NCI-H1048 (cell line): Measurements from ENCODE around the gene GSKIP.
"Not testable (repeated sequence)": the region's sequence is repeated elsewhere in the genome, so short reads cannot be mapped to it uniquely, and the experiment has no call there.

ENCODE experiments used
- DNase-seq: peaks from one replicate; lab custom pipeline; 2025; lab: John Stamatoyannopoulos, UW

GSKIP gene, protein sequence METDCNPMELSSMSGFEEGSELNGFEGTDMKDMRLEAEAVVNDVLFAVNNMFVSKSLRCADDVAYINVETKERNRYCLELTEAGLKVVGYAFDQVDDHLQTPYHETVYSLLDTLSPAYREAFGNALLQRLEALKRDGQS

DNA sequence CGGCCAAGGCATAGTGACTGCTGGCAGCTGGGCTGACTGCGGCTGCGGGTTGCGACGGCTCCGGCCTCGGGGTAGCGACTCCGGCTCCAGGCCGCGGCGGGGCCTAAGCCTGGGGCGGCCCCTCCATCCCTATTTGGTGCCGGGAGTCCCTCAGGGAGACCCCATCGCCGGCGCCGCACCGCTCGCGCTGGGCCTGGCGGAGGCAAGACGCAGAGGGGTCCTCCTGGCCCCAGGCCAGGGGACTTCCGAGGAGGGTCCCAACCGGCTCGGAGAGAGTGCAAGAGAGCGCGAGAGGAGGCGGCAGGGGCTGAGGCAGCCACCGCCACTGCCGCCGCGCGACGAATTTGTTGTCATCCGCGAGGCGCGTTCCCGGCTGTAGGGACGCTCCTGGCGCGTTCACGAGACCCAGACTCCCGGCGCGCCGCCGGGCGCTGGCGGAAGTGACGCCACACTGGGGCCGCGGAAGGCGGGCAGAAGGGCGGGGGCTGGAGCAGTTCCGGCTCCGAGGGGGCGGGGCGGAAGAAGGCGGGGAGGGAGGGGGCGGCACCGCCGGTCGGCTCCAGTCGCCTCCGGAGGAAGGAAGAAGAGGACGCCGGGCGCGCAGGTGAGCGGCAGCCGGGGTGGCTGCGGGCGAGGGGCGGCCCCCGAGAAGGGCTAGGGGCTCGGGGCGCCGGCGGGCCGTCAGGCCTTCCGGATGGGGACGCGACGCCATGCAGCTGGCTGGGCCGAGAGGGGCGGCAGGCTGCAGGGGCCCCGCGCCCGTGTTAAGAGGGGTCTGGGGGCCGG is at the start of gene GSKIP, which contains the start of gene ATG2B:
Gene GSKIP, plus strand, starts transcription at position 562 of the 786 bp plus-strand sequence. CDS start 18,722 bp downstream, outside the sequence.
Gene ATG2B, minus strand, starts transcription at position 377 of the 786 bp plus-strand sequence. Its CDS starts 365 bp downstream, at position 12.
- peak; percentile 89 for DNase-seq

DNA sequence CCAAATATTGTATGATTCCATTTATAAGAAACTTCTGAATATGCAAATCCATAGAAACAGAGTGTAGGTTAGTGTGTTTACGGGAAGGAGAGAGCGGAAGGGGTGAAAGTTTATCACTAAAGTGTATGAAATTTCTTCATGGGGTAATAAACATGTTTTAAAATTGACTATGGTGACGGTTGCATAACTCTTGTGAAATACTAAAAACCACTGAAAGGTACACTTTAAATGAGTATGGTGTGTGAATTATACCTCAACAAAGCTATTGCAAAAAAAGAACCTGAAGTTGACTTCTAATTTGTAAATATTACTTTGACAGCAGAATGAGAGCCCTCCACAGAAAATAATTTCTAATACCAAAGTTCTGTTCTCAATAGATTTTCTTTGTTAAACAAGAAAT is 47.2 kb upstream of the GSKIP start:
- no peak for DNase-seq

DNA sequence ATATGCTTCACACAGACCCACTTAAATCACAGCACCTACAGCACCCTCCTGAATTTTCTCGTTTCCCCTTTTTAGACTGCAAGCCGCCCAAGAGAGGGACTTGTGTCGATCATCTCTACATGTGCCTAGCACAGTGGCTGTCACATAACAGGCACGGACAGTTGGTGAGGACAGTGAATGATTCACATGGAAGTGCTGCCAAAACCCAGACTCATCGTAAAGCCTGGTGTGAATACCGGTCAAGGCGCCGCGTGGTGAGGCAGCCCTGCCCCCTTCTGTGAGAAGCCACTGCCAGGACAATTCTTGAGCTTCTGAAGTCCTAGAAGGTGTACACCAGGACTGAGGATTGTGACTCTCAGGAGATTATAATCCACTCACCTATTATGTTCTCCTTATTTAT is 44.5 kb upstream of the GSKIP start:
- DNase-seq, result no peak

DNA sequence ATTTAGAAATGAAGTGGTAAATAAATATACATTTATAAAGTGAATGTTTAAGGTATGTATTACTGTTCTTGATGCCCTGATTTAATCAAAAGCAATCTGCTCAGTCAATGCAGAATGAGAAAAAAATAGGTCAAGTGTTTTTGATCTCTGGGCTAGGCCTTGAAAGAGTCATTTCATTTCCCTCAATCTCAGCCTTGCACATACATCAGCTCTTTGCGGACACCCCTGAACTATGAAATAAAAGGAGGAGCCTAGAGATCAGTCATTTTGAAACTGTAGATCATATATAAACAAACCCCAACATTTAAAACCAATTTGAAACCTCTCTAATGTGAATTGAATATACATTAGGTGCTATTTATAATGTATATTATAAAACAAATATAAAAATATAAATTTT is 42.7 kb upstream of the GSKIP start:
- no peak for DNase-seq

DNA sequence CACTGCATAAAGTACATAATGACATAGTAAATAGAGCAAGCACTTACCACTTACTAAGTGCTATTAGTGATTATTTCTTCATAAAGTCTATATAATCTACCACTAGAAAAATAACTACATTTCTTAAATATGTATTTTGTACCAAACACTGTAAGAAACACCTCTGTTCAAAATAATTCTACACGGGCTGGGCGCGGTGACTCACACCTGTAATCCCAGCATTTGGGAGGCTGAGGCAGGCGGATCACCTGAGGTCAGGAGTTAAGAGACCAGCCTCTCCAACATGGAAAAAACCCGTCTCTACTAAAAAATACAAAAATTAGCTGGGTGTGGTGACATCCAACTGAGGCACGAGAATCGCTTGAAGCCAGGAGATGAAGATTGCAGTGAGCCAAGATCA is 39.1 kb upstream of the GSKIP start:
- no peak for DNase-seq

DNA sequence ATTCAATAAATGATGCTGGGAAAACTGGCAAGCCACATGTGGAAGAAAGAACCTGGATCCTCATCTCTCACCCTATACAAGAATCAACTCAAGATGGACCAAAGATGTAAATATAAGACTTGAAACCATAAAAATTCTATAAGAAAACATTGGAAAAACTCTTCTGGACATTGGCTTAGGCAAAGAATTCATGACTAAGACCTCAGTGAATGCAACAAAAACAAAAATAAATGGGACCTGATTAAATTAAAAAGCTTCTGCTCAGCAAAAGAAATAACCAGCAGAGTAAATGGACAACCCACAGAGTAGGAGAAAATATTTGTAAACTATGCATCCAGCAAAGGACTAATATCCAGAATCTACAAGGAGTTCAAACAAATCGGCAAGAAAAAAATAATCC is 24.8 kb upstream of the GSKIP start:
- no peak for DNase-seq

DNA sequence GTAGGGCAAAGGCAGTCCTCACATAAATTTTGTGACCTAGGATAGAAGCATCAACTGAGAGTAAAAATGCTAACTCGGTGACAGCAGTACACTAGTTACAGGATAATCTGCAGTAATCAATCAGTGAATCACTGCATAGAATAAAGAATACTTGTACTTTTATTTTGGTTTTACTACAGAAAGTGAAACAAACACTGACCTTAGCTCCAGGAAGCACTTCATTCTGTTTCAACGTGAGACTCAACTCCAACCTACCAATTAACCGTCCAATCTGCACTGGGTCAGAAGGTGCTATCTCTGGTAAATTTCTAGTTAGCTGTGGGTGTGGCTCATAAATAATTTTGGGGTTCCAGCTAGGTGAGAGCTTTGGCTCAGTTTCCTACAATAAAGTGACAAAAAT is 22.0 kb upstream of the GSKIP start:
- DNase-seq, result no peak

DNA sequence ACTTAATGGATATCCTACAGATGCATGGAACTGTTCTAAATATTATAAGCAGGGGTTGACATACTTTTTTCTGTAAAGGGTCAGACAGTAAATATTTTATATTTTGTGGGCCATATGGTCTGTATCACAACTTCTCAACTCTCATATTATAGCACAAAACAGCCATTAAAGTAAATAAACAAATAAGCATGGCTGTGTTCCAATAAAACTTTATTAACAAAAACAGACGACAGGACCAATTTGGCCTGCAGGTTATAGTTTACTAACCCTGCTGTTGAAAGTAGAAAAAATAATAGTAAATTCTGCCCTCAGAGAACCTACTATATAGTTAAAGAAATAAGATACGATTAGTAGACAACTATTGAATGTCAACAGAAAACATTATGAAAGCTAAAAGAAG is 17.7 kb upstream of the GSKIP start:
- no peak for DNase-seq

DNA sequence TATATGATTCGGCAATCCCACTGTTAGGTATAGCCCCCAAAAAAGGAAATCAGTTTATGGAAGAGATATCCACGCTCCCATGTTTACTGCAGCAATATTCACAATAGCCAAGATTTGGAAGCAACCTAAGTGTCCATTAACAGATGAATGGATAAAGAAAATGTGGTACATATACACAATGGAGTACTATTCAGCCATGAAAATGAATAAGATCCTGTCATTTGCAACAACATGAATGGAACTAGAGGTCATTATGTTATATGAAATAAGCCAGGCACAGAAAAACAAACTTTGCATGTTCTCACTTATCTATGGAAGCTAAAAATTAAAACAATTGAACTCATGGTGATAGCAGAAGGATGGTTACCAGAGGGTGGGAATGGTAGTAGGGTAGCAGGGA is 15.4 kb upstream of the GSKIP start:
- DNase-seq, result not testable (repeated sequence)

DNA sequence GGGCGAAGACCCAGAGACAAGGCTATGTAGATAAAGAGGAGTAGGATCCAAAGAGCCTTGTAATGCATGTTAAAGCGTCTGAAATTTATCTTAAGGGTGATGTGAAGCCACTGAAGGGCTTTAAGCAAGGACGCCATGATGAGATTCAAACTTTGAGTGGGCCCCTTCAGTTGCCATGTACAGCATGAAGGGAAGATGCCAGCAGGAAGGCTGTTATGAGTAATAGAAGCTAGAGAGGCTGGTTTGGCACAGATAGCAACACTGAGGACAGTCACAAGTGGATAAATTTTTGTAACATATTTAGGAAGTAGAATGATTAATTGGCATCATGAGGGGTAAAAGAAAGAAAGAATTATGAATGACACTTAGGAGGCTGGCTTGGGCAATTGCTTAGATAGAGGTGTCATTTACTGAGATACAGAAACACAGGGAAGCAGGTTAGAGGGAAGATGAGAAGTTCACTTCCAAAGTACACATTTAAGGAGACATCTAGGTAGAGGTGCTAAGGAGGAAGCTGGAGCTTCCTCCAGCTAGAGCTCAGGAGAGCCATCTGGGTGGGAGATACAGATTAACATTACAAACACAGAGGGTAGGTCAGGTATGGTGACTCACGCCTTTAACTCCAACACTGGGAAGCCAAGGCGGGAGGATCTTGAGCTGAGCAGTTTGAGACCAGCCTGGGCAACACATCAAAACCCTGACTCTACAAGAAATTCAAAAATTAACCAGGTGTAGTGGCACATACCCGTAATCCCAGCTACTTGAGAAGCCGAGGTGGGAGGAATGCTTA is 13.8 kb upstream of the GSKIP start:
- no peak for DNase-seq

DNA sequence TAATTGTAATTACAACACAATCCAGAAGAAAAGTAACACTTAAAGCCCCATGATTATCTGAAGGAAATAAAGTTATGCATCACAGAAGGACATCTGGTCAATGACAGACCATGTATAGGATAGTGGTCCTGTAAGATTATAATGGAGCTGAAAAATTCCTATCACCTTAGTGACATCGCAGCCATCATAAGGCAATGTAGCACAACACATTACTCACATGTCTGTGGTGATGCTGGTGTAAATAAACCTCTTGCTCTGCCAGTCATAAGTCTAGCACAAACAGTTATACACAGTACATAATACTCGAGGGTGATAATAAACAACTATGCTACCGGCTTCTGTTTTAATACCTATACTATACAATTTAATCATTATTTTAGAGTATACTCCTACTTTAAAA is 11.3 kb upstream of the GSKIP start:
- no peak for DNase-seq

DNA sequence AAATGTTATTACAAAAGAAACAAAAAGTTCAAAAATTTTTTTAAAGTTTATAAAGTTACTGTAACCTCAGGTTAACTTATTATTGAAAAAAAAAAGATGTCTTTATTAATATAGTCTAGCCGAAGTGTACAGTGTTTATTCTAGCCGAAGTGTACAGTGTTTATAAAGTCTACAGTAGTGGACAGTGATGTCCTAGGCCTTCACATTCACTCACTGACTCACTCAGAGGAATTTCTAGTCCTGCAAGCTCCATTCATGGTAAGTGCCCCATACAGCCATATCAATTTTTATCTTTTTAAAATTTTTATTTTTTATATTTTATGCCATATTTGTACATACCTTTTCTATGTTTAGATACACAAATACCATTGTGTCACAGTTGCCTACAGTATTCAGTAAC is 10.6 kb upstream of the GSKIP start:
- DNase-seq, result no peak

DNA sequence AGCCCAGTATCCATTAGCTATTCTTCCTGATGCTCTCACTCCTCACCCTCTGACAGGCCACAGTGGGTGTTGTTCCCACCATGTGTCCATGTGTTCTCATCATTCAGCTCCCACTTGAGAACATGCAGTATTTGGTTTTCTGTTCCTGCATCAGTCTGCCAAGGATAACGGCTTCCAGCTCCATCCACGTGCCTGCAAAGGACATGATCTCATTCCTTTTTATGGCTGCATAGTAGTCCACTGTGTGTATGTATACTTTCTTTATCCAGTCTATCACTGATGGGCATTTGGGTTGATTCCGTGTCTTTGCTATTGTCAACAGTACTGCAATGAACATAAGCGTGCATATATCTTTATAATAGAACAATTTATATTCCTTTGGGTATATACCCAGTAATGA is 9.1 kb upstream of the GSKIP start:
- no peak for DNase-seq

DNA sequence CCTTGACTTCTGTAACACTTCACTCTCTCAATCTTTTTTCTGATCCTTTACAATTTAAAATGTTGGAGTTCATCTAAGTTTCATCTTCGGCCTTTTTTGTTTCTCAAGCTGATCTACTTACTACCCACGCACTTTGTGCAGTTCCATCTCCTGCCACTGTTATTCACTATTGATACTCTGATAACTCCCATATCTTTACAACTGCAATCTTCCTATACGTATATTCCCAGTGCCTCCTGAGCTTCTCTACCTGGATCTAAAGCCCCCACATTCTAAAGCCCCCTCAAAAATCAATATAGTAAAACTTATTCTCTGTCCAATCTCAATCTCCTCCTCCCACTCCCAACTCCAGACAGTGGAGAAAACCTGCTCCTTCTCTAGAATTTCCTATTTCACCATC is 6.1 kb upstream of the GSKIP start:
- no peak for DNase-seq

DNA sequence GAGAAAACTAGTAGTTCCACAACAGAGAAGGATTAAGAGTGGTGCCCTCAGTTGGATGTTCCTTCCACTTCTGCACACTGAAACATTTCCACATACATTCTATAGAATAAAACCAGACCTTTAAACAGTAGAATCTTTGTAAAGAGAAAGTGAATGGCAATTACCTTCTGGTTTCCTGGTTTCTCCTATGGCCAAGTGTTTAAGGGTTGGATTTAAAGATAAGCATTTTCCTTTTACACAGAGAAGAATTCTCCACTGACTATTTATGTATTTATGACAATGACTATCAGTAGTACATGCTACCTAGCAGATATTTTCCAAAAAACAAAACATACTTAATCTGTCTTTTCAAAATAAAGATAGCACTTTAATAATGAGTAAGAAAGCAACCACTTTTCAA is 3.4 kb upstream of the GSKIP start:
- DNase-seq, result no peak

DNA sequence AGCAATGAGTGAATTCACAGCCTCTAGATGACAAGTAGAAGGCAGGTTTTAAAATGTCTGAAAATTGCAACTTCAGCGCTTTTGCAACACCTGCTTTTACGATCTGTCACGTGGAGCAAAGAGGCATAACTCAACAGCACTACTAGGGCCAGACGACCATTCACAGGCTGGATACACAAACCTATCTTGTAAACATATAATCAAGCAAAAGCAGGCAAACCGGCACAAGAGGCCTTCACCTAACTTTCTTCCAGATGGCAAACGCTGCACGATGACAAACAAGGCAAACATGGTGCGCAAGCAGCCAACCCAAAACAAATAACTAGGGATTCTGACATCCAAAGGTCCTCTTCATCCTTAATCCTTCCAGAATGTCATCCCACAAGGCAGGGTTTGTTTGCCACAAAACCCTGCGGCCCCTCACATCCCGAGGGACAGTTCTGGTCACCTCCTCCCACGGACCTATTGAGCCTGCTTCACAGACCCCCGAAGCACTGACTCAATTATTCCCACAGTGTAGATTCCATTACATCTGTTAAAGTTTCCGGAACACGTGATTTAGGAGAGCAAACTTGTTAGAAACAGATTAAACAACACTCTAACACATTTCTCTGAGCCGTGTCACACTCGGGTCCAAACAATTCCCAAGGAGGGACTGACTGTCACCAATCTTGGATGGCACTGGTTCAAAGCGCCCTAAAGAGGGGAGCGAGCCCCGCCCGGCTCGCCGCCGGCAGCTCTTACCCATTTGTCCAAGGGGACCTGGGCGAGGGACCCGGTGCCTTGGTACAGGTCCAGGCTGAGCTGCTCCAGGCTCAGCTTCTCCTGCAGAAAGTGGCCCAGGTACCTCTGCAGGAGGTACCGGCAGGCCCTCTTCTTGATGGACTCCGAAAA is 1.0 kb upstream of the GSKIP start:
- DNase-seq, result no peak

DNA sequence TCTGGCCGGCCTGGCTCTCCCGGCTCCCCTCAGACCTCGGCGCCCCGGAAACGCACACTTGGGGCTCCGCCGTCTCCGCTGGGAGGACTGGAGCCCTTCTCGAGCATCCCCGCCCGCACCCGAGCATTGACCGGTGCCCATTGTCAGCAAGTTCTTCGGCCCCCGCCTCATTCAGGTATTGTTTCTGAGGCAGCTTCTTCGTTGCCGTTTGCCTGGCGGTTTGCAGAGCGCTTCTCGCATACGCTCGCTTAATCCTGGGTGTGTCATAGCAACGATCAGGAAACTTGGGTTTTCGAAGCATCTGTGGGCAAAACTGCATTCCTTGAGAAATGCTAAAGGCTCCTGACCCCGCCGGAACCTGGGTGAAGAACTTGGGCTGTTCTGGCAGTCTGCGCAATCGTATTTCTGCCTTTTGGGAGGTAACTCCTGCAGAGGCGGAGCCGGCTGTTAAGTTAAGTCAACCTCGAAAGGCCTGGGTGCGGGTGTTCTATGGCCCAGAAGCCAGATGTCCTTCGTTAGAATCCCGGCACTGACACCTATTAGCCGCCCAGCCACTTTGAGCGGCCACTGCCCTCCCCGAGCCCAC is 518 bp downstream of the GSKIP start:
- DNase-seq, result no peak

DNA sequence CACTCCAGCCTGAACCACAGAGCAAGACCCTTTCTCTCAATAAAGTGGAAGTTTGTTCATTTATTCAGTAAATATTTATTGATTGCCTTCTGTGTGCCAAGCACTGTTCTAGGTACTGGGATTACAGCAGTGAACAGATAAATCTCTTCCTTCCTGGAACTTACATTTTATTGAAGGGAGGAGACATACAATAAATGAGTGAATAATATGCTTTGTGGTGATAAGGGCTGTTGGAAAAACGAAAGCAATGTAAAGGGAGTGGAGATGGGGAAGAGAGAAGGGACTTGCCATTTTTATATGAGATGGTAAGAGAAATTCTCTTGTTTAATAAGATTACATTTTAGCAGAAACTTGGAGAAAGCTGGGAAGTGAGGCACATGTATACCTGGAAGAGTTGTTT is 1.6 kb downstream of the GSKIP start:
- DNase-seq, result no peak

DNA sequence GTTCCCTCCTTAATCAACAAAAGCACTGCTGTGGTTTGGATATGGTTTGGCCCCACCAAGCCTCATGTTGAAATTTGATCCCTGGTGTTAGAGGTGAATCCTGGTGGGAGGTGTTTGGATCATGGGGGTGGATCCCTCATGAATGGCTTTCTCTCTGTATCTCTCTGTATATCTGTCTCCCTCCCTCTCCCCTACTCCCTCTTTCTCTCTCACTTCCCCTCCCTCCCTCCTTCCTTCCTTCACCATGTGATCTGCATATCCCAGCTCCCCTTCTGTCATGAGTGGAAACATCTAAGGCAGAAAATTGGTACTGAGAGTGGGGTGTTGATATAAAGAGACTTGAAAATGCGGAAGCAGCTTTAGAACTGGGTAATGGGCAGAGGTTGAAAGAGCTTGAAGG is 5.2 kb downstream of the GSKIP start:
- DNase-seq, result no peak

DNA sequence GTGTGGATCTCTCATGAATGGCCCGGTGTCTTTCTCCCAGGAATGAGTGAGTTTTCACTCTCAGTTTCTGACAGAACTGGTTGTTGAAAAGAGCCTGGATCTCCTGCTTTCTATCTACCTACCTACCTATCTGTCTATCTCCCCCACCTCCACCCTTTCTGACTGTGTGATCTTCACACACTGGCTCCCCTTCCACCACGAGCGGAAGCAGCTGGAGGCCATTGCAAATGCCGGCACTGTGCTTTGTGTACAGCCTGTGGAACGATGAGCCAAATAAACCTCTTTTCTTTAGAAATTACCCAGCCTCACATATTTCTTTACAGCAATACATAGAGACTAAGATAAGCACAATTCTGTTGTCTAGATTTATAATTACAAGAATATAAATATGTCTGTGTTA is 7.2 kb downstream of the GSKIP start:
- no peak for DNase-seq

DNA sequence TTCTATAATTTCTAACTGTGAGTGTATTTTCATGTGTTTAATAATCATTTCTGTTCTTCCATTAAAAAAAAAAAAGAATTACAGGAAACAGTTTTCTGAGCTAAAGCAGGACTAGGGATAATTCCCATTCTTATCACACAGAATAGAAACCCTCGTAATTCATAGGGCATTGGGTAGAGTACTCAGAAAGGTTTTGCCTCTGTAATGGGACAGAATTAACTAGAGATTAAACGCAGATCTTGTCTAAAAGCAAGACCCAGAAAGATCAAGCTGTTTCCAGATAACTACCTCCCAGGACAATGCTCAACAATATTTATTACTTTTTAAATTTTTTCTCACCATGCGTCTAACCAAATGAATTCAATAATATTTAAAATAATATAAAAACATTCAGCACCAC is 10.2 kb downstream of the GSKIP start:
- no peak for DNase-seq

DNA sequence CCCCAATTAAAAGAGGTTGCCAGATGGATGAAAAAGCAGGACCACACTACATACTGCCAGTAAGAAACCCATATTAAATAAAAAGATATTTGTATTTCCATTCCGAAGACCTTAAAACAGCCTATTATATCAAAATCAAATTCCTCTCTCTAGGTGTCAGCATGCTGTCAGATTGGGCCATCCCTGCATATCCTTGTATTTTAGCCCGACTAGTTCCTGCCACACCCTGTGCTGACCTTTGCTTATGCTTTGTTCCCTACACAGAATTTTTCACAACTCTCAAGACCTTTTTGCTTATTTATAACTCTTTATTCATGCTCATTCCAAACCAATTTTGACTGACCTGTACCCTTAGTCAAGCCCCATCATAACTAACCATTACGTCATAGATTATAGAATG is 12.8 kb downstream of the GSKIP start:
- no peak for DNase-seq
